Measurements from ENCODE around the gene AKAP10.
"Not testable (repeated sequence)": the region's sequence is repeated elsewhere in the genome, so short reads cannot be mapped to it uniquely, and the experiment has no call there.

AKAP10 gene

DNA sequence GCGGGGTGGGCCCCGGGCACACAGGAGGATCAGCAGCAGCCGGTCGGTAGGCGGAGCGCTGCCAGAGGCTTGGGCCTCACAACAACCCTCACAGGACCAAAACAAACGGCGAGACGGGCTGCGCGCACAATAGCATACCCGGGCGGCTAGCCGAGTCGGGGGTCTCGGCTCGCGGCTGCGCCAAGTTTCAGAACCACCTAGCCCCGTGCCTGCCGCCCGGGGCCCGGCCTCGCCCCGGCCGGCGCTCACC, 110.6 kb downstream of the AKAP10 start:
- DNase-seq (ENCODE audit: low spot score) = no peak

DNA sequence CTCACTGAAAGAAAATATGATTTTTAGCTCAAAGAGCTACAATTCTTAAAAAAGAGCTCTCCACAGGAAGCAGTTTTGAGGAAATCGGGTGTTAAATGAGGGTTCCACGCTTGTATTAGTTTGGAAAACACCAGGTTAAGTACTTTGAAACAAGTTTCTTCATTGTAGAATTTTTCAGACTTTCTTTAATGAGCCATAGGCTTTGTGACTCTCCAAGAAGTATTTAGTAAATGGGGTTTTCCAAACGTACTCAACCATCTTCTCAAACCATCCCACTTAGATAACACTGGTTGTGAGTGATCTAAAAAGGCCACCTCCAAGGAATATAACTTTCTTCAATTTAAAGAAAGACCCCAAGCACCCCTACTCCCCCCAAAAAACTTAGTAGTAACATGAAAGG, 112.6 kb downstream of the AKAP10 start:
- DNase-seq (ENCODE audit: low spot score) = no peak

DNA sequence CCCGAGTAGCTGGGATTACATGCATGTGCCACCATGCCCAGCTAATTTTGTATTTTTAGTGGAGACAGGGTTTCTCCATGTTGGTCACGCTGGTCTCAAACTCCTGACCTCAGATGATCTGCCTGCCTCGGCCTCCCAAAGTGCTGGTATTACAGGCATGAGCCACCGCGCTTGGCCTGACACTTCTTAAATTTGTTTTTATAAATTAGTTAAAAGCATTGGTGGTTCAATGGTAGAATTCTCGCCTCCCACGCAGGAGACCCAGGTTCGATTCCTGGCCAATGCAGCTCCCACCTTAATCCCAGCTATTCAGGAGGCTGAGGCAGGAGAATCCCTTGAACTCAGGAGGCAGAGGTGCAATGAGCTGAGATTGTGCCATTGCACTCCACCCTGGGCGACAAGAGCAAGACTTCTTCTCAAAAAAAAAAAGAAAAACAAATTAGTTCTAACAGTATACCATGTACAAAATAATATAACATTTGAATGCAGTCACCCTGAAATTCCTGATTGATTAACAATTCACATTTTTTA, 116.9 kb downstream of the AKAP10 start:
- DNase-seq (ENCODE audit: low spot score) = not testable (repeated sequence)

DNA sequence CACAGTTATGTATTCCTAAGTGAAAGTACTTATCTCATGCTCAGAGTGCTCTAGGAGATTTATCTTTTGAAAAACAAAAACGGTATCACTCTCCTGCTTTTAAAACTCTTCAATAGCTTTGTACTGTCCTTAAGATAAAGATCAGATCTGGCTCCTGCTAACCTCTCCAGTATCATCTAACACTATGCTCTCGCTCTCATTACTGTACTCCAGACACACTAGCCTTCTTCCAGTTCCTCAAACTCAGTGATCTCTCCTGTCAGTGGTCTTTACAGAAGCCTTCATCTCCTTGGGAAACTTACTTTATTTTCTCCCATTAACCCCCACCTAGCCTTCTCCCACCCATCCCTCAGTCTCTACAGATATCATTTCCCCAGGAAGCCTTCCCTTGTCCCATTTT, 120.0 kb downstream of the AKAP10 start:
- DNase-seq (ENCODE audit: low spot score) = no peak

Measured in NAMALWA (cell line).